GM21717 (cell line): ENCODE measurements around the gene SCNN1G.

Experiments used
- ATAC-seq: cut with Tn5 transposase; IDR thresholded peaks from one replicate; pipeline ENCODE4 v1.9.1; 2021; ENCODE audit warnings: mild to moderate bottlenecking, moderate library complexity; ENCODE audit not compliant: unreplicated experiment

The SCNN1G gene

DNA sequence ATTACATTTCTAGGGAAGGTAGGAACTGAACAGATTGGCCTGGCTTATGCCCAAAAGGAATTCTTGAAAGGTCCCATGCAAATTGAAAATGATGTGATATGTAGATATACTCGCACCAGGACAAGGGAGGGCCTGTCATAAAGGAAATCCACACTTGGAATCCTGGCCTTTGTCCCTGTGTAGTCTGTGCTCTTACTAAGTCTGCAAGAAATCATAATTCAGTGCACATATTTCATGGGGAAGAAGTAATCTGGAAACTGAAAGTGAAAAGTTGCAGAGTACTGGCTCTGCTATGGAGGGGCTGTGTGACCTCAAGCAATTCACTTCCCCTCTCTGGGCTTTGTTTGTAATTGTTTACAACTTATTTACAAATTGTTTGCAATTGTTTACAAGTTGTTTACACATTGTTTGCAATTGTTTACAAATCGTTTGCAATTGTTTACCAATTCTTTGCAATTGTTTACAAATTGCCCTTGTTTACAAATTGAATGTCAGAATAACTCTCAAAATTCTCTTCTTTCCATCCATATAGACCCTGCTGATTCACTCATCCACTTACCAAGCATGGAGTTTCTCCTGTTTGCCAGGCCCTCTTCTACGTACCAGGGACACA, 12.9 kb downstream of the SCNN1G start:
- ATAC-seq, result no peak

- no peak for ATAC-seq
These were observed 14.0 kb downstream of the SCNN1G start for GRCh38 chr16:23196539-23196938.

DNA sequence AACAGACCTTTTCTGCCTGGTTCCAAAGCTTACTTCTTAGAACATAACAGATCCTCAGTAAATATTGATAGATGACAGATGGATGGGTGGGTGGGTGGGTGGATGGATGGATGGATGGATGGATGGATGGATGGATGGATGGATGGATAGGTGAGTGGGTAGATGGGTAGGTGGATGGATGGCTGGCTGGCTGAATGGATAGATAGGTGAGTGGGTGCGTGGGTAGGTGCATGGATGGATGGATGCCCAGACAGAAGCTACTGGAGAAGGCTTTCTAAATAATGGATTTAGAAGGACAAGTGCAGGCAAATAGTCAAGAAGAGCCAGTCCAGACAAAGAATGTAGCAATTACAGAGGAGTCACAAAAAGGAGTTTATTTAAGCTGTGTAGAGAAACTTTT, 19.6 kb downstream of the SCNN1G start:
- no peak for ATAC-seq

- no peak for ATAC-seq
These were observed 24.4 kb downstream of the SCNN1G start for GRCh38 chr16:23206986-23207385.

- no peak for ATAC-seq
These were observed 24.9 kb downstream of the SCNN1G start for GRCh38 chr16:23207485-23207884.

DNA sequence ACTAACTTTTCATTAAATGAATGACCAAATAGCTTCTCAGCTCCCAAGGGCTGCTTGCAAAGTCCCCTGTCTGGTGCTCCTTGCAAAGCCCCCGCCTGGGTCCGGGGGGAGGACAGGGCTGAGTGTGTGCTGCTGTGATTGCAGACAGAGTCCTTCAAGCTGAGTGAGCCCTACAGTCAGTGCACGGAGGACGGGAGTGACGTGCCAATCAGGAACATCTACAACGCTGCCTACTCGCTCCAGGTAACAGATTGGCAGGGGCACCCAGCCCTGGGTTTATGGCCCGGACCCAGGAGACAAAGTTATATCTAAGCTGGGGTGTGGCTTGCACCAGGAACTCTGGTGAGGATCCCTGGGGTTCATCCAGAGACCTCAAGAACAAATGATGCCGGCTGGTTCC, 27.1 kb downstream of the SCNN1G start:
- no peak for ATAC-seq

- no peak for ATAC-seq
These were observed 31.3 kb downstream of the SCNN1G start for GRCh38 chr16:23213831-23214230.

DNA sequence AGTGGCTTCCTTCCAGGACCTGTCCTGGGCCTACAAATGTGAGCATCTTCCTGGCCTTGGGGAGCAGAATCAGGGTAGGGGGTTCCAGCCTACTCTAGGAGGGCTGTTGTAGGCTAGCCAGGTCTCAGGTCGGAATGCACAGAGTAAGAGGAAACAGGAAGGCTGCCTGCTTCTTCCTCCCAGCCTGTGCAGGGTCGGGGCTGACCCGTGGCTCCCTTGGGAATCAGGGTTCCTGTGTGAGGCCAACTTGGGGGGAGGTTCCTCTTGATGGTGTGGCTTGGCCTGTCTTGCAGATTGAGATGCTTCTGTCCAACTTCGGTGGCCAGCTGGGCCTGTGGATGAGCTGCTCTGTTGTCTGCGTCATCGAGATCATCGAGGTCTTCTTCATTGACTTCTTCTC, 32.3 kb downstream of the SCNN1G start:
- ATAC-seq, result no peak

DNA sequence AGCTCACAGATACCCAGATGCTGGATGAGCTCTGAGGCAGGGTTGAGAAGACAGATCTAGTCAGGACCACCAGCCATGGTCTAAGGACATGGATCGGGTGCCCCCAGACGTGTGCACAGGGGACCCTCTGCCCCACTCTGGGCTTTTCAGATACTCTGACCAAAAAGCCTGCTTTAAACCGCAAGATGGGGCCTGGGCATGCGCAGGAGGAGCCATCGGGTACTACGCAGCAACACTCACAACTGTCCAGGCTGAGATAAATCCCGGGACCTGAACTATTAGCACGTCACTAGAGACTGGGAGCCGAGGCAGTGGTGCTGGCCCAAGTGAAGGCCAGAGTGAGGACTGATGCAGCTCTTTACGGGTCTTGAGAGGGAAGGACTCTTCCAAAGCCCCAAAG, 32.9 kb downstream of the SCNN1G start:
- no peak for ATAC-seq

GRCh38 chr16:23216658-23217246, 34.2 kb downstream of the SCNN1G start:
- ATAC-seq, result no peak

DNA sequence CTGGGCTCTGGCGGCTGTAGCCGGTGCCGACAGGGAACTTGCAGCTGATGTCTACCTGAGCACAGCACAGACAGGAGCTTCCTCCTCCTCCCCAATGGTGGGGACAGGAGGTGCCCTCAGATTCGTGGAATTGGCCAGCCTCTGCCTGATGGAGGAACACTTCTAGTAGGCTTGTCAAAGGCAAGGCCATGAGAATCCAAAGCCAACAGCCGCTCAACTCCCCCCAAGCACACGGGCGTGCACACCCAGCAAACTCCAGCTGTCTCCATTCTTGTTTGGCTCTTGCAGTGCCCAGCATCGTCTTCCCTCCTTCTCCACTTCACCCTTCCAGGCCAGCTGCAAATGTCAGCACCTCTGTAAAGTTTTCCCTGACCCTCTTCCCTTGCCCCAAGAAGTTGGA, 35.1 kb downstream of the SCNN1G start:
- ATAC-seq, result no peak

DNA sequence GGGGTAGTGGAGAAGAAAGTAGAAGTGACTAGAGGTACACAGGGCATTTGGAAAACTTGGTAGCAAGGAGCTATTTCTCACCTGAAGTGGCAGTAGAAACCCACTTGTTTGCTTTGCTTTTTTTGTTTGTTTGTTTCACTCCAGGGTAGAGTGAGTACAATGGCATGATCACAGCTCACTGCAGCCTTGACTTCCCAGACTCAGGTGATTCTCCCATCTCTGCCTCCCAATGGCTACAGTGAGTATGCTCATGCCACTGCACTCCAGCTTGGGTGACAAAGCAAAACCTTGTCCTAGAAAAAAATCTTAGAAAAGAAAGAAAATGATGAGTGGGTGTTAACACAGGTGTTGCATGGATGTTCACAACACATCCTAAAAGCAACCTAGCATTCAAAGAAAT, 40.4 kb downstream of the SCNN1G start:
- no peak for ATAC-seq

DNA sequence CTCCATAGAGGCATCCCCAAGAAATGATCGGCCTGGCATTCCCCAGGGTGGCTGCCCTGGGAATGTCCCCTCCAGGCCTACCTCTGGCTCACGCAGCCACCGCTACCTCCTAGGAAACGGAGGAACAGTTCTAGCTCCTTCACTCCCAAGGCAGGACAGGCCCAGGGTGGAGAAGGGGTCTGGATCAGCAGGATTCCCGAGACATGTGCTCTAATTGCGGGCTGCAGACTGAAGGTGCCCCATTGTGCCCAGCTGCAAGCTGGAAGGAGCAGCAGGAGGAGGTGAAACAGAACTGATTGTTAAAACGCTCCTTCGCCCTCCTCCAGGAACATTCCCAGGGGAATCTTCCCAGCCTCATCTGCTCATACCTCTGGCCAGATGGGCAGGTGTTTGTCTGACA, 40.8 kb downstream of the SCNN1G start:
- no peak for ATAC-seq

GRCh38 chr16:23225109-23225508, 42.6 kb downstream of the SCNN1G start:
- ATAC-seq, result no peak

DNA sequence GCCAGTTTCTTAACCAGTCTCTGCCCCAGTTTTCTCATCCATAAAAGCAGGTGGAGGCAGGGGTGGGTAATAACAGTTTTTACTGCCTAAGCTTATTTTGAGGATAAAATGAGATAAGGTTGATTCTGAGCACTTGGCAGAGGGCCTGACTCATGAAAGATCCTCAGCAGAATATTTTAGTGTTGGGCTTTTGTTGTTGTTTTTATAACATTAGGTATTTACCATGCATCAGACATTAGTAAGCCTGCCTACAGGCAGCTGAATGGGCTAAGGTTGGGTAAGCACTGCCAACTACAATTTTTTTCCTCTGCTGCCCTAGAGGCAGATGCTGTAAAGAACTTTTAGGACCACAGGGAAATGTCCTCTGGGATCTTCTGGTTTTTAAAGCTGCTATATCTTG, 43.1 kb downstream of the SCNN1G start:
- ATAC-seq, result no peak

DNA sequence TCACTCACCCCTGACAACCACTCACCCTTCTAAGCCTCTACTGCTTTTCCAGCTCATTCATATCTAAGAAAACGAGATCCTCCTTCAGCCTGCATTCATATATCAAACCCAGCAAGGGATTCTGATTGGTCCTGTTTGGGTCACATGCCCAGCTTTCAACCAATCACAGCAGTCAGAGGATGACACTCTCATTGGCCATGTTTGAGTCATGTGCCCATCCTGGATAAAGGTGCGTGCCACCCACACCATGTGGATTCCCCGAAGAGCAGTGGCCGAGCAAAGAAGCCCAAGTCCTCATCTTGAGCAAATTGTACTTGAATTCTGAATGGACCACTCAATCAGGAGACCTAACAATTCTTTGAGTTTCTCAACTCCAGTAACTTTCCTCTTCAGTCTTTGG, 45.0 kb downstream of the SCNN1G start:
- ATAC-seq, result no peak

- no peak for ATAC-seq
These were observed 47.2 kb downstream of the SCNN1G start for GRCh38 chr16:23229714-23230113.

GRCh38 chr16:23232806-23233205, 50.3 kb downstream of the SCNN1G start:
- no peak for ATAC-seq

DNA sequence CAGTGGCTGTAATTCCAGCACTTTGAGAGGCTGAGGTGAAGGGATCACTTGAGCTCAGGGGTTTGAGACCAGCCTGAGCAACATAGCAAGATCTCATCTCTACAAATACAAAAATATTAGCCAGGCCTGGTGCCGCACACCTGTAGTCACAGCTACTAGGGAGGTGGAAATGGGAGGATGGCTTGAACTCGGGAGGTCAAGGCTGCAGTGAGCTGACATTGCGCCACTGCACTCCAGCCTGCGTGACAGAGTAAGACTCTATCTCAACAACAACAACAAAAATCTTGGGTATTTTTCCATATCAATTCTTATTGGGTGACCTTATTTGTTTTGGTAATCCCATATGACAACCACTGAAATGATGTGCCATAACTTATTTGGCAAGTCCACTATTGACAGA, 52.6 kb downstream of the SCNN1G start:
- ATAC-seq, result no peak

GRCh38 chr16:23236983-23237382, 54.4 kb downstream of the SCNN1G start:
- no peak for ATAC-seq

GRCh38 chr16:23240994-23241393, 58.4 kb downstream of the SCNN1G start:
- ATAC-seq, result no peak

GRCh38 chr16:23244122-23244521, 61.6 kb downstream of the SCNN1G start:
- no peak for ATAC-seq

- no peak for ATAC-seq
These were observed 62.7 kb downstream of the SCNN1G start for GRCh38 chr16:23245268-23245667.
